GM19035 (cell line): ENCODE data around the gene PAWR.

Source experiments
- ATAC-seq: cut with Tn5 transposase; IDR thresholded peaks from one replicate; pipeline ENCODE4 v1.9.1; 2021; ENCODE audit not compliant: unreplicated experiment

PAWR gene

GRCh38 chr12:79690638-79691510, at the start of gene PAWR:
PAWR (minus strand) TSS chr12:79690964; CDS start chr12:79690244, 720 bp downstream.
- peak; percentile 61 for ATAC-seq

GRCh38 chr12:79737875-79738718, 47.3 kb upstream of the PAWR start:
- peak; percentile 81 for ATAC-seq

- no peak for ATAC-seq
Observed at GRCh38 chr12:79732638-79733037, 41.9 kb upstream of the PAWR start.

GRCh38 chr12:79725987-79726386, 35.2 kb upstream of the PAWR start:
- ATAC-seq = no peak

GRCh38 chr12:79717006-79717405, 26.2 kb upstream of the PAWR start:
- ATAC-seq = no peak

GRCh38 chr12:79715308-79715707, 24.5 kb upstream of the PAWR start:
- ATAC-seq = no peak

GRCh38 chr12:79710707-79711483, 20.1 kb upstream of the PAWR start:
- ATAC-seq = no peak

- no peak for ATAC-seq
Observed at GRCh38 chr12:79707830-79708229, 17.1 kb upstream of the PAWR start.

- ATAC-seq = no peak
Observed at GRCh38 chr12:79706676-79707075, 15.9 kb upstream of the PAWR start.

- ATAC-seq = no peak
Observed at GRCh38 chr12:79706156-79706555, 15.4 kb upstream of the PAWR start.

GRCh38 chr12:79698966-79699365, 8.2 kb upstream of the PAWR start:
- ATAC-seq = no peak

GRCh38 chr12:79696416-79696815, 5.7 kb upstream of the PAWR start:
- no peak for ATAC-seq

GRCh38 chr12:79692860-79693577, 2.3 kb upstream of the PAWR start:
- no peak for ATAC-seq

GRCh38 chr12:79691511-79692248, 916 bp upstream of the PAWR start:
- ATAC-seq = no peak

GRCh38 chr12:79690142-79690637, 574 bp downstream of the PAWR start:
- peak; percentile 31 for ATAC-seq

- ATAC-seq = peak; percentile 24
Observed at GRCh38 chr12:79689477-79690141, 1.2 kb downstream of the PAWR start.

- ATAC-seq = no peak
Observed at GRCh38 chr12:79689061-79689476, 1.7 kb downstream of the PAWR start.

GRCh38 chr12:79688376-79689060, 2.2 kb downstream of the PAWR start:
- no peak for ATAC-seq
